ENCODE measurements around the gene TOR1AIP2.

DNA sequence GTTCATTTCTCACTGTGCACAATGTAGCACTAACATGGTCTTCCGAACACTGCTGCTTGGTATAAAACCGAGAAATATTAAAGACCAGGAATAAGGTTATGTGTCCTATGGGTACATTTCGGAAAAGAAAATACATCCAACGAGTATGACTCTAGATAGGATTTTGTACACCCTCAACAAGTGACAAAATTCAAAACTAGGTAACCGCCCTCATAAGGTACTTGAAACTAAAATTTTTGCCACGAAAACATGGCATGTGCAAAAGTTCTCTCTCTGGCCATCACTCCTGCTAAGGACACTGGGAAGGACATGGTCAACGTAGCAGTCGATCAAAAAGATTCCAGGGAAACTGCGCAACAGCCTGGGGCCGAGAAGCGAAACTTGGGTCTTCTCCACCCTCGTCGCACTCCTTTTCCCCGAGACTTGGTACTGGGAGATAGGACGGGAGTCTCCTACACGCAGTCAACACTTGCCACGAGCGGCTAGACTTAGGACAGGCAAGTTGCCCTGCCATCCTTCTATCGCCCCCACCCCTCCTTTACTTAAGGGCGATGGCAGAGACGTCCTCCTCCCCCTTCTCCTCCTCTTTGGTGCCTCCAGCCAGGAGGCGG lies 4.1 kb upstream of the TOR1AIP2 start:
- TF ChIP-seq, protein P1, sequence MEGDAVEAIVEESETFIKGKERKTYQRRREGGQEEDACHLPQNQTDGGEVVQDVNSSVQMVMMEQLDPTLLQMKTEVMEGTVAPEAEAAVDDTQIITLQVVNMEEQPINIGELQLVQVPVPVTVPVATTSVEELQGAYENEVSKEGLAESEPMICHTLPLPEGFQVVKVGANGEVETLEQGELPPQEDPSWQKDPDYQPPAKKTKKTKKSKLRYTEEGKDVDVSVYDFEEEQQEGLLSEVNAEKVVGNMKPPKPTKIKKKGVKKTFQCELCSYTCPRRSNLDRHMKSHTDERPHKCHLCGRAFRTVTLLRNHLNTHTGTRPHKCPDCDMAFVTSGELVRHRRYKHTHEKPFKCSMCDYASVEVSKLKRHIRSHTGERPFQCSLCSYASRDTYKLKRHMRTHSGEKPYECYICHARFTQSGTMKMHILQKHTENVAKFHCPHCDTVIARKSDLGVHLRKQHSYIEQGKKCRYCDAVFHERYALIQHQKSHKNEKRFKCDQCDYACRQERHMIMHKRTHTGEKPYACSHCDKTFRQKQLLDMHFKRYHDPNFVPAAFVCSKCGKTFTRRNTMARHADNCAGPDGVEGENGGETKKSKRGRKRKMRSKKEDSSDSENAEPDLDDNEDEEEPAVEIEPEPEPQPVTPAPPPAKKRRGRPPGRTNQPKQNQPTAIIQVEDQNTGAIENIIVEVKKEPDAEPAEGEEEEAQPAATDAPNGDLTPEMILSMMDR (conservative IDR thresholded peaks at IDR 0.05 in 1 of 2, IDR thresholded peaks at IDR 0.05 in 1 of 2; ENCODE audit: extremely low read depth in 1 of 2, insufficient read depth in 1 of 2, low read depth in 1 of 2, low read length in 2 of 2): no peak
- no peak for TF ChIP-seq EZH2 (IDR thresholded peaks at IDR 0.05; ENCODE audit: borderline replicate concordance, low read length)

Measured in mammary epithelial cell (primary cell).